ENCODE data around the gene SHISAL2B.
"Not testable (repeated sequence)": the region's sequence is repeated elsewhere in the genome, so short reads cannot be mapped to it uniquely, and the experiment has no call there.

SHISAL2B gene

DNA sequence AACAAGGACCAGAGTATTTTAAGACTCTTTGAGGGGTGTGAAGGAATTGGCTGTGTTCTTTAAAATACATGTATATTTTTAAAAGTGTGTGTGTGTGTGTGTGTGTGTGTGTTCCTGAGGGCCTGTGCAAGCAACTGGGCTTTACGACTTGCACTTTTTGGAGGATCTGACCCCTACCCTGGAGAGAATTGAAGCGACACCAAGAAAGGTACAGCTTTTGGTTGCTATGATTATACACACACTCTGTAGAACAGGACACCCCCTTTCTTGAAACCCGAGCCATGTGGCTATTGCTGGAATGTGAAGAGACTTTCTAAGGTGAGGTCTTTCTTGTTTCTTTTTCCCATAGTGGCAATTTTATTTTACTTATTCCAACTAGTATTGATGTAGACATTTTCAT lies 988 bp downstream of the SHISAL2B start:
- Histone ChIP-seq H3K4me1 (ENCODE audit: control insufficient read depth in 5 of 5, insufficient read depth in 5 of 5, low read length in 5 of 5) (peaks cover 0 to 16% (median 11%) of the 10 kb centered on the region in 5 donors), H3K9ac (ENCODE audit: low read length in 5 of 5) (no peak overlapping the region), H3K27ac (ENCODE audit: low read depth, low read length) (no peak overlapping the region), H3K36me3 (ENCODE audit: control insufficient read depth in 5 of 5, insufficient read depth in 5 of 5, low read length in 5 of 5) (no peaks in the 10 kb centered on the region), H3K27me3 (ENCODE audit: control insufficient read depth in 5 of 5, insufficient read depth in 4 of 5, low read length in 5 of 5) (peaks cover 10 to 26% (median 15%) of the 10 kb centered on the region in 5 donors), H3K4me3 (ENCODE audit: low read depth in 1 of 5, low read length in 5 of 5) (no peak overlapping the region), H3K9me3 (ENCODE audit: control insufficient read depth in 5 of 5, low read length in 5 of 5) (peaks cover 0 to 1% (median 0%) of the 10 kb centered on the region in 5 donors)

DNA sequence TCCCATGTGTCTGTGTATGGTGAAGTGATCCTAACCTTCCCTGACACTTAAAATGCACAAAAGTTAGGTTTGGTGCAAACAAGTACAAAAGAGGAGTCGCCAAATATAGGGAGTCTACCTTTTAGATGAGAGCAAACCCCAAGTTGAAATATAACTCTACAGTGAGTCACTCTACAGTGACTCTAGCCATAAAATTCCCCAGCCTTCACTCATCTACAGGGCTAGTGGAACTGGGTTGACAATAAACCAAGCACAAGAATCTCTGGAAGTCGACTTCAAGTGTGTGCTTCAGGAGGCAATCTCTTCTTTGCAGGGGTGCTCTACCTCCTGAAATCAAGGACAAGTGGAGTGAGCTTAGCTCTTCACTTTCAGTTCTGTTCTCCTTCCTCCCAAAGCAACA lies 3.3 kb downstream of the SHISAL2B start:
- H3K9me3 ChIP-seq (ENCODE audit: control insufficient read depth in 5 of 5, low read length in 5 of 5) = peaks cover 0 to 7% (median 3%) of the 10 kb centered on the region in 5 donors
- H3K36me3 ChIP-seq (ENCODE audit: control insufficient read depth in 5 of 5, insufficient read depth in 5 of 5, low read length in 5 of 5) = no peaks in the 10 kb centered on the region
- no peak overlapping the region for H3K9ac ChIP-seq (ENCODE audit: low read length in 5 of 5)
- no peak overlapping the region for H3K4me3 ChIP-seq (ENCODE audit: low read depth in 1 of 5, low read length in 5 of 5)
- peaks cover 0 to 12% (median 11%) of the 10 kb centered on the region in 5 donors for H3K4me1 ChIP-seq (ENCODE audit: control insufficient read depth in 5 of 5, insufficient read depth in 5 of 5, low read length in 5 of 5)
- peaks cover 10 to 26% (median 15%) of the 10 kb centered on the region in 5 donors for H3K27me3 ChIP-seq (ENCODE audit: control insufficient read depth in 5 of 5, insufficient read depth in 4 of 5, low read length in 5 of 5)
- H3K27ac ChIP-seq (ENCODE audit: low read depth, low read length) = no peak overlapping the region

DNA sequence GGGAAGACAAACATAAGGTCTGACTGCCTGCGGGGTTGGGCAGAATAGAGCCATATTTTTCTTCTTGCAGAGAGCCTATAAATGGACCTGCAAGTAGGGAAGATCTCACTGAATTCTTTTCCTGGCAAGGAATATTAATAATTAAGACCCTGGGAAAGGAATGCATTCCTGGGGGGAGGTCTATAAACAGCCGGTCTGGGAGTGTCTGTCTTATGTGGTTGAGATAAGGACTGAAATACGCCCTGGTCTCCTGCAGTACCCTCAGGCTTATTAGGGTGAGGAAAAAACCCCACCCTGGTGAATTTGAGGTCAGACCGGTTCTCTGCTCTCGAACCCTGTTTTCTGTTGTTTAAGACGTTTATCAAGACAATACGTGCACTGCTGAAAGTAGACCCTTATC lies 6.1 kb downstream of the SHISAL2B start:
- not testable (repeated sequence) for H3K4me1 ChIP-seq (ENCODE audit: control insufficient read depth in 5 of 5, insufficient read depth in 5 of 5, low read length in 5 of 5); H3K27ac ChIP-seq (ENCODE audit: low read depth, low read length); H3K4me3 ChIP-seq (ENCODE audit: low read depth in 1 of 5, low read length in 5 of 5); H3K36me3 ChIP-seq (ENCODE audit: control insufficient read depth in 5 of 5, insufficient read depth in 5 of 5, low read length in 5 of 5); H3K27me3 ChIP-seq (ENCODE audit: control insufficient read depth in 5 of 5, insufficient read depth in 4 of 5, low read length in 5 of 5); H3K9ac ChIP-seq (ENCODE audit: low read length in 5 of 5); H3K9me3 ChIP-seq (ENCODE audit: control insufficient read depth in 5 of 5, low read length in 5 of 5)

DNA sequence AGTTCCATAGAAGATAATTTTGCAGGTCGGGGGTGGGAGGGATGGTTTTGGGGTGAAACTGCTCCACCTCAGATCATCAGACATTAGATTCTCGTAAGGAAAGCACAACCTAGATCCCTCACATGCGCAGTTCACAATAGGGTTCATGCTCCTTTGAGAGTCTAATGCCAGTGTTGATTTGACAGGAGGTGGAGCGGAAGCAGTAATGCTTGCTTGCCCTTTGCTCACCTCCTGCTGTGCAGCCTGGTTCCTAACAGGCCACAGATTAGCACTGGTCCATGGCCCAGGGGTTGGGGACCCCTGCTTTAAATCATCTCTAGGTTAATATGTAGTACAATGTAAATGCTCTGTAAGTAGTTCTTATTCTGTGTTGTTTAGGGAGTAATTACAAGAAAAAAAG lies 10.5 kb downstream of the SHISAL2B start:
- H3K4me3 ChIP-seq (ENCODE audit: low read depth in 1 of 5, low read length in 5 of 5) = no peak overlapping the region
- H3K9me3 ChIP-seq (ENCODE audit: control insufficient read depth in 5 of 5, low read length in 5 of 5) = peaks cover 0 to 7% (median 3%) of the 10 kb centered on the region in 5 donors
- no peak overlapping the region for H3K9ac ChIP-seq (ENCODE audit: low read length in 5 of 5)
- no peaks in the 10 kb centered on the region for H3K36me3 ChIP-seq (ENCODE audit: control insufficient read depth in 5 of 5, insufficient read depth in 5 of 5, low read length in 5 of 5)
- no peaks in the 10 kb centered on the region for H3K4me1 ChIP-seq (ENCODE audit: control insufficient read depth in 5 of 5, insufficient read depth in 5 of 5, low read length in 5 of 5)
- no peaks in the 10 kb centered on the region for H3K27me3 ChIP-seq (ENCODE audit: control insufficient read depth in 5 of 5, insufficient read depth in 4 of 5, low read length in 5 of 5)
- no peak overlapping the region for H3K27ac ChIP-seq (ENCODE audit: low read depth, low read length)

DNA sequence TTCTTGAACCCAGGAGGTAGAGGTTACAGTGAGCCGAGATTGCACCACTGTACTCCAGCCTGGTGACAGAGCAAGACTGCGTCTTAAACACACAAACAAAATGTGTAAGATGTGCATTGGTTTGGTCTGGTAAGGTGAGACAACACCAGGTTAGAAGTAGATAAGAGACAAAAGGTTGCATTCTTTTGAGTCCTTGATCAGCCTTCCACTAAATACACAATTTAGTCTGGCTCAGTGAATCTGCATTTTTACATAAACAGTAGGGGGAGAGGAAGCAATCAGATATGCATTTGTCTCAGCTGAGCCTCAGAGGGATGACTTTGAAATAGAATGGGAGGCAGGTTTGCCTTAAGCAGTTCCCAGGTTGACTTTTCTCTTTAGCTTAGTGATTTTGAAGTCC lies 15.8 kb downstream of the SHISAL2B start:
- not testable (repeated sequence) for H3K9ac ChIP-seq (ENCODE audit: low read length in 5 of 5); H3K27me3 ChIP-seq (ENCODE audit: control insufficient read depth in 5 of 5, insufficient read depth in 4 of 5, low read length in 5 of 5); H3K9me3 ChIP-seq (ENCODE audit: control insufficient read depth in 5 of 5, low read length in 5 of 5); H3K36me3 ChIP-seq (ENCODE audit: control insufficient read depth in 5 of 5, insufficient read depth in 5 of 5, low read length in 5 of 5); H3K4me3 ChIP-seq (ENCODE audit: low read depth in 1 of 5, low read length in 5 of 5); H3K4me1 ChIP-seq (ENCODE audit: control insufficient read depth in 5 of 5, insufficient read depth in 5 of 5, low read length in 5 of 5); H3K27ac ChIP-seq (ENCODE audit: low read depth, low read length)

GRCh38 chr5:64707191-64707590 lies 16.9 kb downstream of the SHISAL2B start:
- no peaks in the 10 kb centered on the region for H3K9me3 ChIP-seq (ENCODE audit: control insufficient read depth in 5 of 5, low read length in 5 of 5)
- H3K27me3 ChIP-seq (ENCODE audit: control insufficient read depth in 5 of 5, insufficient read depth in 4 of 5, low read length in 5 of 5) = no peaks in the 10 kb centered on the region
- no peak overlapping the region for H3K4me3 ChIP-seq (ENCODE audit: low read depth in 1 of 5, low read length in 5 of 5)
- no peak overlapping the region for H3K9ac ChIP-seq (ENCODE audit: low read length in 5 of 5)
- H3K36me3 ChIP-seq (ENCODE audit: control insufficient read depth in 5 of 5, insufficient read depth in 5 of 5, low read length in 5 of 5) = no peaks in the 10 kb centered on the region
- H3K27ac ChIP-seq (ENCODE audit: low read depth, low read length) = no peak overlapping the region
- H3K4me1 ChIP-seq (ENCODE audit: control insufficient read depth in 5 of 5, insufficient read depth in 5 of 5, low read length in 5 of 5) = no peaks in the 10 kb centered on the region

- H3K9me3 ChIP-seq (ENCODE audit: control insufficient read depth in 5 of 5, low read length in 5 of 5); H3K9ac ChIP-seq (ENCODE audit: low read length in 5 of 5); H3K27ac ChIP-seq (ENCODE audit: low read depth, low read length); H3K4me1 ChIP-seq (ENCODE audit: control insufficient read depth in 5 of 5, insufficient read depth in 5 of 5, low read length in 5 of 5); H3K27me3 ChIP-seq (ENCODE audit: control insufficient read depth in 5 of 5, insufficient read depth in 4 of 5, low read length in 5 of 5); H3K4me3 ChIP-seq (ENCODE audit: low read depth in 1 of 5, low read length in 5 of 5); H3K36me3 ChIP-seq (ENCODE audit: control insufficient read depth in 5 of 5, insufficient read depth in 5 of 5, low read length in 5 of 5): not testable (repeated sequence)
Observed at GRCh38 chr5:64714495-64714894, 24.2 kb downstream of the SHISAL2B start.

GRCh38 chr5:64722588-64722987 lies 32.3 kb downstream of the SHISAL2B start:
- H3K36me3 ChIP-seq (ENCODE audit: control insufficient read depth in 5 of 5, insufficient read depth in 5 of 5, low read length in 5 of 5) = peaks cover 11 to 48% (median 36%) of the 10 kb centered on the region in 5 donors

DNA sequence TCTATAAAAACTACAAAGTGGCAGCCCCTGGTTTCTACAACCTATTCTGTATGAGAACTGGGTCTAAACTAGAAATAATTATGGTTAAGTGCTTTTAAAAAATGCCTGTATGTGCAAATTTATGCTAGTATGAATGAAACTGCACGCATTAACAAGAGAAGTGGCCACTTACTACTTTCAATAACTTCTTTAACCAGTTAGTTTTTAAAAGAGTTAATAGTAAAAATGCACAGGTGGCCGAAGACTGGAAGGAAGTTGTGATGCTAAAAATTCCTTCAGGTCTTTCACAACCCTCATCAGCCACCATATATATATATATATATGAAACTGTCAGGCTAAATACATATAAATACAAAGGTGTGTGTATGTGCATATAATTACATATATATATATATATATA lies 36.8 kb downstream of the SHISAL2B start:
- Histone ChIP-seq H3K4me3 (ENCODE audit: low read depth in 1 of 5, low read length in 5 of 5) (no peak overlapping the region), H3K4me1 (ENCODE audit: control insufficient read depth in 5 of 5, insufficient read depth in 5 of 5, low read length in 5 of 5) (no peaks in the 10 kb centered on the region), H3K27ac (ENCODE audit: low read depth, low read length) (no peak overlapping the region), H3K9ac (ENCODE audit: low read length in 5 of 5) (no peak overlapping the region), H3K9me3 (ENCODE audit: control insufficient read depth in 5 of 5, low read length in 5 of 5) (no peaks in the 10 kb centered on the region), H3K36me3 (ENCODE audit: control insufficient read depth in 5 of 5, insufficient read depth in 5 of 5, low read length in 5 of 5) (peaks cover 14 to 47% (median 27%) of the 10 kb centered on the region in 5 donors), H3K27me3 (ENCODE audit: control insufficient read depth in 5 of 5, insufficient read depth in 4 of 5, low read length in 5 of 5) (no peaks in the 10 kb centered on the region)

More at GRCh38 chr5:64722588-64722987, 32.3 kb downstream of the SHISAL2B start:
- Histone ChIP-seq H3K9ac (ENCODE audit: low read length in 5 of 5) (no peak overlapping the region), H3K27me3 (ENCODE audit: control insufficient read depth in 5 of 5, insufficient read depth in 4 of 5, low read length in 5 of 5) (no peaks in the 10 kb centered on the region), H3K27ac (ENCODE audit: low read depth, low read length) (no peak overlapping the region), H3K4me3 (ENCODE audit: low read depth in 1 of 5, low read length in 5 of 5) (no peak overlapping the region), H3K9me3 (ENCODE audit: control insufficient read depth in 5 of 5, low read length in 5 of 5) (no peaks in the 10 kb centered on the region), H3K4me1 (ENCODE audit: control insufficient read depth in 5 of 5, insufficient read depth in 5 of 5, low read length in 5 of 5) (no peaks in the 10 kb centered on the region)

DNA sequence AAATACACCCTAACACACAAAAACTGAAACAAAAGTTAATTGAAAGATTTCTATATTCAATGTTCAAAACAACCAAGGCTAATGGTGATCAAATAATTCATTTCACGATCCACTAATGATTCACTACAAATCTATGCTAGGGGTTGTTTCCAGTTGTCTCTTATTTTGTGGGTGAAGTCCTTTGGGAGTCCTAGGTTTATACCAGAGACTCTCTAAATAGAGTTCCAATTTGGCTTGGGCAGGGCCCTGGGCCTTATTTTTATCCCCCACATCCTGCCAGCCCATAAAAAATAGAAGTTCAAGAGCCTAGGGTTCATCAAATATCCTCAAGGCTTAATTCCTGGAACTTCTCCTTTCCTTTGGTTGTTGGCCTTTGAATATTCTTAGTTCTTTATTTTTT lies 52.1 kb downstream of the SHISAL2B start:
- no peaks in the 10 kb centered on the region for H3K9me3 ChIP-seq (ENCODE audit: control insufficient read depth in 5 of 5, low read length in 5 of 5)
- no peak overlapping the region for H3K9ac ChIP-seq (ENCODE audit: low read length in 5 of 5)
- peaks cover 13 to 36% (median 29%) of the 10 kb centered on the region in 5 donors for H3K36me3 ChIP-seq (ENCODE audit: control insufficient read depth in 5 of 5, insufficient read depth in 5 of 5, low read length in 5 of 5)
- H3K27me3 ChIP-seq (ENCODE audit: control insufficient read depth in 5 of 5, insufficient read depth in 4 of 5, low read length in 5 of 5) = no peaks in the 10 kb centered on the region
- H3K4me1 ChIP-seq (ENCODE audit: control insufficient read depth in 5 of 5, insufficient read depth in 5 of 5, low read length in 5 of 5) = peaks cover 0 to 8% (median 0%) of the 10 kb centered on the region in 5 donors
- H3K27ac ChIP-seq (ENCODE audit: low read depth, low read length) = no peak overlapping the region
- no peak overlapping the region for H3K4me3 ChIP-seq (ENCODE audit: low read depth in 1 of 5, low read length in 5 of 5)

DNA sequence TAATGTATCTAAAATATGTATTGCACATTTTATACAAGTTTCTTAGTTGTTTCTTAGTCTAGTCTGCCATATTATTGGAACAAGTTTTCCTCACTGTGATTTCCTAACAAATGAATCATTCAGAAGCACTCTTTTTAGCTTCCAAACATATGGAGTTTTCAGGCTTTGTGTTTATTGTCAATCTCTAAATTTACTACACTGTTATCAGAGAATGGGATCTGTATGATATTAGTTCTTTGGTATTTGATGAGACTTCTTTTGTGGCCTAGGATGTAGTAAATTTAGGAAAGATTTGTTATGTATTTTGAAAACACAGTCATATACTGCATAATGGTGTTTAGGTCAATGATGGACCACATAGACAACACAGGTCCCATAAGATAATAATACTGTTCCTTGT lies 52.5 kb downstream of the SHISAL2B start:
- H3K27ac ChIP-seq (ENCODE audit: low read depth, low read length) = no peak overlapping the region
- peaks cover 0 to 8% (median 0%) of the 10 kb centered on the region in 5 donors for H3K4me1 ChIP-seq (ENCODE audit: control insufficient read depth in 5 of 5, insufficient read depth in 5 of 5, low read length in 5 of 5)
- H3K9me3 ChIP-seq (ENCODE audit: control insufficient read depth in 5 of 5, low read length in 5 of 5) = no peaks in the 10 kb centered on the region
- no peak overlapping the region for H3K4me3 ChIP-seq (ENCODE audit: low read depth in 1 of 5, low read length in 5 of 5)
- peaks cover 13 to 36% (median 28%) of the 10 kb centered on the region in 5 donors for H3K36me3 ChIP-seq (ENCODE audit: control insufficient read depth in 5 of 5, insufficient read depth in 5 of 5, low read length in 5 of 5)
- H3K9ac ChIP-seq (ENCODE audit: low read length in 5 of 5) = no peak overlapping the region
- H3K27me3 ChIP-seq (ENCODE audit: control insufficient read depth in 5 of 5, insufficient read depth in 4 of 5, low read length in 5 of 5) = no peaks in the 10 kb centered on the region

All from subcutaneous abdominal adipose tissue (tissue), 5 donors.